Stimulated activated naive CD8-positive, alpha-beta T cell treated with anti-CD3 and anti-CD28 coated beads, Interleukin-15, Interleukin-2, amounts not matched to agents 100 U/mL and 50 U/mL, for 24 hours (primary cell): ENCODE data around the gene GPR78.
A peak's percentile ranks its signal among the peaks of the same experiment; 100 is the strongest.

Experiments used
- ATAC-seq: fragments of 150-1000 bp; cut with Tn5 transposase; one replicate; pipeline ENCODE4 v1.10.0; 2021
- DNase-seq: peaks from one replicate; pipeline ENCODE4 v3.0.0; 2021

Gene GPR78

GRCh38 chr4:8600266-8600665 lies 20.1 kb downstream of the GPR78 start:
- DNase-seq (no peak), ATAC-seq (no peak)

GRCh38 chr4:8600686-8601085 lies 20.5 kb downstream of the GPR78 start:
- no peak for ATAC-seq
- DNase-seq, result no peak

GRCh38 chr4:8601086-8601485 lies 20.9 kb downstream of the GPR78 start:
- DNase-seq, result no peak
- no peak for ATAC-seq

GRCh38 chr4:8601556-8601955 lies 21.4 kb downstream of the GPR78 start:
- no peak for ATAC-seq
- DNase-seq, result no peak

GRCh38 chr4:8602686-8603430 lies 22.7 kb downstream of the GPR78 start:
- DNase-seq, result no peak
- no peak for ATAC-seq

GRCh38 chr4:8603931-8604330 lies 23.7 kb downstream of the GPR78 start:
- ATAC-seq (no peak), DNase-seq (no peak)

GRCh38 chr4:8605289-8605688 lies 25.1 kb downstream of the GPR78 start:
- DNase-seq (no peak), ATAC-seq (no peak)

GRCh38 chr4:8606476-8606875 lies 26.3 kb downstream of the GPR78 start:
- DNase-seq (no peak), ATAC-seq (no peak)

- ATAC-seq (no peak), DNase-seq (no peak)
Measured at GRCh38 chr4:8606966-8607365, 26.8 kb downstream of the GPR78 start.

- DNase-seq, result peak; percentile 68
- ATAC-seq, result peak; percentile 29
Measured at GRCh38 chr4:8607603-8608481, 27.6 kb downstream of the GPR78 start.

GRCh38 chr4:8608714-8609391 lies 28.7 kb downstream of the GPR78 start:
- no peak for ATAC-seq
- DNase-seq, result no peak

GRCh38 chr4:8609406-8609805 lies 29.2 kb downstream of the GPR78 start:
- no peak for ATAC-seq
- no peak for DNase-seq

GRCh38 chr4:8609824-8610350 lies 29.7 kb downstream of the GPR78 start:
- ATAC-seq, result no peak
- DNase-seq, result no peak

- DNase-seq (no peak), ATAC-seq (no peak)
Measured at GRCh38 chr4:8610858-8611616, 30.8 kb downstream of the GPR78 start.

- DNase-seq (no peak), ATAC-seq (no peak)
Measured at GRCh38 chr4:8612646-8613045, 32.5 kb downstream of the GPR78 start.

- DNase-seq (no peak), ATAC-seq (no peak)
Measured at GRCh38 chr4:8613421-8614364, 33.5 kb downstream of the GPR78 start.

GRCh38 chr4:8614365-8615193 lies 34.4 kb downstream of the GPR78 start:
- ATAC-seq, result no peak
- DNase-seq, result no peak

- ATAC-seq (no peak), DNase-seq (no peak)
Measured at GRCh38 chr4:8615366-8615765, 35.2 kb downstream of the GPR78 start.

GRCh38 chr4:8615921-8616787 lies 36.0 kb downstream of the GPR78 start:
- DNase-seq (no peak), ATAC-seq (no peak)
